ENCODE data around the gene ALDH1L1.

Gene ALDH1L1

GRCh38 chr3:126127904-126128303 is 52.5 kb downstream of the ALDH1L1 start:
- no peaks in the 10 kb centered on the region for H3K27me3 ChIP-seq
- H3K4me1 ChIP-seq: no peaks in the 10 kb centered on the region
- DNase-seq: no peak
- no peak for TF ChIP-seq CTCF (IDR thresholded peaks at IDR 0.05; ENCODE audit: low read depth, low read length)
- no peaks in the 10 kb centered on the region for H3K36me3 ChIP-seq
- H3K9me3 ChIP-seq: no peaks in the 10 kb centered on the region
- no peak overlapping the region for H3K4me3 ChIP-seq (ENCODE audit: low read depth, low read length)

DNA sequence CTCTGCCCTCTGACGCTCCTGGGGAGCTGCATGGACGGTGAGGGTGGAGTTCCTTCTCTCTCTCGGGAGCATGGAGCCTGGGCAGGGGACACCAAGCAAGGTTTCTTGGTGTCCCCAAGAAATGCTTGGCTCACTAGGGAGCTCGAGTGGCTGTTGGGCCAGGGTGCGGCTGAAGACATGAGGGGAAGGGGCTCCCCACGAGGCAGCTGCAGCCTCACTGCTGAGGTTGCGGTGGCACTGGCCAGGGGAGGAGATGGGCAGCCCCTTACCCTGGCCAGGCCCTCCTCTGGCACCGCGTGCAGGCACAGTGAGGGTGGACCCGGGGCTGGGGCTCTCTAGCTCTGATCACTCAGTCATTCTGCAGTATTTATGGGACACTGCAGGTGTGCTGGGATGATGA is 52.9 kb downstream of the ALDH1L1 start:
- TF ChIP-seq CTCF (IDR thresholded peaks at IDR 0.05; ENCODE audit: low read depth, low read length): no peak
- Histone ChIP-seq H3K27me3 (no peaks in the 10 kb centered on the region), H3K9me3 (no peaks in the 10 kb centered on the region), H3K36me3 (no peaks in the 10 kb centered on the region), H3K4me1 (no peaks in the 10 kb centered on the region), H3K4me3 (ENCODE audit: low read depth, low read length) (no peak overlapping the region)
- DNase-seq: peak; percentile 6

- DNase-seq: no peak
- H3K4me3 ChIP-seq (ENCODE audit: low read depth, low read length): no peak overlapping the region
- TF ChIP-seq CTCF (IDR thresholded peaks at IDR 0.05; ENCODE audit: low read depth, low read length): no peak
- H3K4me1 ChIP-seq: no peaks in the 10 kb centered on the region
- no peaks in the 10 kb centered on the region for H3K9me3 ChIP-seq
- no peaks in the 10 kb centered on the region for H3K36me3 ChIP-seq
- no peaks in the 10 kb centered on the region for H3K27me3 ChIP-seq
These were observed 53.5 kb downstream of the ALDH1L1 start for GRCh38 chr3:126126811-126127431.

DNA sequence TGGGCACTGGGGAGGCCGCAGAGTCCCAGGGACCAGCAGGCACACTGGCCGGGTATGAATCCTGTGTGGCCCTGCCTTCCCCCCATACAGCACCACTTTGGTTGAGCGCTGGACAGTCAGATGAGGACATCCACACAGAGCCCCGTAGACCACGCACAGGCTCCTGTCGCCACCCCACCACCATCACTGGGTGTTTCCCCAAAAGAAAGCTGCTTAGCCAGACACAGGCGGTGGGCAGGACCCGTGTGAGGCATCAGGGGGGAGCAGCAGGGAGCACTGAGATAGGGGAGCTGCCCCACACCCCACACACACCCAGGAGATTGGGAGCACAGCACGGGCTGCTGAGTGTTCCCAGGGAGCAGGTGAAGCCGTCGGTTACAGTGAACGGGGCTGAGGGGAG is 54.1 kb downstream of the ALDH1L1 start:
- no peak for DNase-seq
- Histone ChIP-seq H3K36me3 (no peaks in the 10 kb centered on the region), H3K4me1 (no peaks in the 10 kb centered on the region), H3K4me3 (ENCODE audit: low read depth, low read length) (no peak overlapping the region), H3K27me3 (no peaks in the 10 kb centered on the region), H3K9me3 (no peaks in the 10 kb centered on the region)
- TF ChIP-seq CTCF (IDR thresholded peaks at IDR 0.05; ENCODE audit: low read depth, low read length): no peak

GRCh38 chr3:126125781-126126251 is 54.6 kb downstream of the ALDH1L1 start:
- no peaks in the 10 kb centered on the region for H3K36me3 ChIP-seq
- TF ChIP-seq CTCF (IDR thresholded peaks at IDR 0.05; ENCODE audit: low read depth, low read length): no peak
- H3K9me3 ChIP-seq: no peaks in the 10 kb centered on the region
- H3K4me1 ChIP-seq: no peaks in the 10 kb centered on the region
- no peak overlapping the region for H3K4me3 ChIP-seq (ENCODE audit: low read depth, low read length)
- DNase-seq: no peak
- H3K27me3 ChIP-seq: no peaks in the 10 kb centered on the region

GRCh38 chr3:126125341-126125740 is 55.0 kb downstream of the ALDH1L1 start:
- TF ChIP-seq CTCF (IDR thresholded peaks at IDR 0.05; ENCODE audit: low read depth, low read length): no peak
- no peak for DNase-seq
- Histone ChIP-seq H3K4me1 (no peaks in the 10 kb centered on the region), H3K9me3 (no peaks in the 10 kb centered on the region), H3K4me3 (ENCODE audit: low read depth, low read length) (no peak overlapping the region), H3K36me3 (no peaks in the 10 kb centered on the region), H3K27me3 (no peaks in the 10 kb centered on the region)

Measured in BE2C (cell line).